Esophagus squamous epithelium (tissue), 4 donors: Measurements from ENCODE around the gene YPEL3.

Source experiments
- POLR2A ChIP-seq, 4 donors: fragments of 450-650 bp; IDR thresholded peaks; one replicate each; pipeline ENCODE4 v1.6.1; 2017; ENCODE audit warnings: antibody characterized with exemption in 4 of 4, mild to moderate bottlenecking in 4 of 4, moderate library complexity in 3 of 4
- TF ChIP-seq, protein P1 (sequence below), 6 experiments: fragments of 450-650 bp in 4 of 6; fragments of 200-600 bp in 2 of 6; sonication (generic) in 2 of 6; IDR thresholded peaks; one replicate each; pipeline ENCODE4 v1.5.1; 2016 to 2019; ENCODE audit warnings: antibody characterized with exemption in 6 of 6, mild to moderate bottlenecking in 4 of 6, moderate library complexity in 4 of 6

DNA sequence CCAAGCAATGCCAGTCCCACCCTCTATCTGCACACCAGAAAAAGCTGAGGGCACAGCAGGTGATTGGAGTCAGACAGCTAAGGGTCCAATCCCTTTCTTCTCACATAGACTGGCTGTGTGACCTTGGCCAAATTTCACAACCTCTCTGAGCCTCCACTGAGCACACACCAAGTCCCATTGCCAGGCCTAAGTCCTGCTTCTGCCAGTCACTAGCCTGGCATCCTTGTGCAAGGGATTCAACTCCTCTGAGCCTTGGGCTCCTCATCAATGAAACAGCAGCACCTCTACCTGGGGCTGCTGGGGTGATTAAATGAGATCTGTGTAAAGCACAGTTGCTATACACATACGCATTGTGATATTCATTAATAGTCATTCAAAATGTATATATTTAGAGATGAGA lies 49.4 kb downstream of the YPEL3 start:
- TF ChIP-seq, protein P1, sequence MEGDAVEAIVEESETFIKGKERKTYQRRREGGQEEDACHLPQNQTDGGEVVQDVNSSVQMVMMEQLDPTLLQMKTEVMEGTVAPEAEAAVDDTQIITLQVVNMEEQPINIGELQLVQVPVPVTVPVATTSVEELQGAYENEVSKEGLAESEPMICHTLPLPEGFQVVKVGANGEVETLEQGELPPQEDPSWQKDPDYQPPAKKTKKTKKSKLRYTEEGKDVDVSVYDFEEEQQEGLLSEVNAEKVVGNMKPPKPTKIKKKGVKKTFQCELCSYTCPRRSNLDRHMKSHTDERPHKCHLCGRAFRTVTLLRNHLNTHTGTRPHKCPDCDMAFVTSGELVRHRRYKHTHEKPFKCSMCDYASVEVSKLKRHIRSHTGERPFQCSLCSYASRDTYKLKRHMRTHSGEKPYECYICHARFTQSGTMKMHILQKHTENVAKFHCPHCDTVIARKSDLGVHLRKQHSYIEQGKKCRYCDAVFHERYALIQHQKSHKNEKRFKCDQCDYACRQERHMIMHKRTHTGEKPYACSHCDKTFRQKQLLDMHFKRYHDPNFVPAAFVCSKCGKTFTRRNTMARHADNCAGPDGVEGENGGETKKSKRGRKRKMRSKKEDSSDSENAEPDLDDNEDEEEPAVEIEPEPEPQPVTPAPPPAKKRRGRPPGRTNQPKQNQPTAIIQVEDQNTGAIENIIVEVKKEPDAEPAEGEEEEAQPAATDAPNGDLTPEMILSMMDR (IDR thresholded peaks at IDR 0.05) = no peak
- no peak for TF ChIP-seq POLR2A (IDR thresholded peaks at IDR 0.05)
